Stimulated activated CD8-positive, alpha-beta memory T cell treated with anti-CD3 and anti-CD28 coated beads, Interleukin-4, amount 100 ng/mL, for 48 hours (primary cell): ENCODE measurements around the gene TPM1.

Experiments
- DNase-seq: peaks from one replicate; pipeline ENCODE4 v3.0.0-alpha.2; 2020

The TPM1 gene

DNA sequence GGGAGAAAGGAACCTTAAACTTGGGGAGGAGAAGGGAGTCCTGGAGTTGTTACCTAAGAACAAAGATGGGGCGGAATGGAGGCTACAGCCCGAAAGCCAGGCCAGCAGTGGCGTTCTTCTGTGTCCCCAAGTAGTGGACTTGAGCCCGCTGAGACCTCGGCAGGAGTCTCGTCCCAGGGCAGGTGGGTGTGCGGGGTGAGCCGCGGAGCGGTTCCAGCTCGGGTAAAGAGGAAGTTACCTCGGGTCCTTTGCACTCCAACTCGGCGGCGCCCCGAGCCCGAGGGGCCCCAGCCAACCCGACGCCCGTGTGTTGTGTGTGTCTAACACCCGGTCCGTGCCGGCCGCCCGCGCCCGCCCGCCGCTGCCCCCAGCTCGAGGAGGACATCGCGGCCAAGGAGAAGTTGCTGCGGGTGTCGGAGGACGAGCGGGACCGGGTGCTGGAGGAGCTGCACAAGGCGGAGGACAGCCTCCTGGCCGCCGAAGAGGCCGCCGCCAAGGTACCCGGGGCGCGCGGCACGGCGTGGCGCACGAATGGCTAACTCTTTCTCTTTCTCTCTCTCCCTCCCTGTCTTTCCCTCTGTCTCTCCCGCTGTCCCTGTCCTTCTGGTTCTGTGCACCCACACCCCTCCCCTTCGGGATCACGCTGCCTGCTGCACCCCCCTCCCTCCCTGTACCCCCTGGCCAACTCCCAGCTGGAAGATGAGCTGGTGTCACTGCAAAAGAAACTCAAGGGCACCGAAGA, 959 bp downstream of the TPM1 start:
- DNase-seq, result peak; percentile 28

DNA sequence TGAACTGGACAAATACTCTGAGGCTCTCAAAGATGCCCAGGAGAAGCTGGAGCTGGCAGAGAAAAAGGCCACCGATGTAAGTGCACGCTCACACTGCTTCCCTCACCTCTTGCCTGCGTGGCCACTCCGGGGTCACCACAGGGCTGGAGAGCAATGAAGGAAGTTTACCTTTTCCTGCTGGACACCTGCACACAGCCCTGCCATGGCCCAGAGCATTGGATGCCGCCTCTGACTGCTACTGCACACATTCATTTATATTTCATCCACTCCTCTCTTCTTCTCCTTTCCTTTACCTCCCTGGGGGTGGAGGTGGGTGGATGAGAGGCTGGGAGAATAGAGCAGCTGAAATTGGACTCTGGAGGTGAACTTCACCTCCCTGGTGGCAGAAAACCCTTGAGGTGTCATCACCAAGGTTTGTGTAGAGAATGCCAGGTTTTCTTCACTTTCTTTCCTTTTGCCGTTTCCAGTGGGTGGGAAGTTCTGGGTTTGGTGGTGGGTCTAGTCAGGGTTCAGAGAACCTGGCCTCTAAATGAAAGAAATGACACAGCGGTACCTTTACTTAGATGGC, 1.6 kb downstream of the TPM1 start:
- no peak for DNase-seq

DNA sequence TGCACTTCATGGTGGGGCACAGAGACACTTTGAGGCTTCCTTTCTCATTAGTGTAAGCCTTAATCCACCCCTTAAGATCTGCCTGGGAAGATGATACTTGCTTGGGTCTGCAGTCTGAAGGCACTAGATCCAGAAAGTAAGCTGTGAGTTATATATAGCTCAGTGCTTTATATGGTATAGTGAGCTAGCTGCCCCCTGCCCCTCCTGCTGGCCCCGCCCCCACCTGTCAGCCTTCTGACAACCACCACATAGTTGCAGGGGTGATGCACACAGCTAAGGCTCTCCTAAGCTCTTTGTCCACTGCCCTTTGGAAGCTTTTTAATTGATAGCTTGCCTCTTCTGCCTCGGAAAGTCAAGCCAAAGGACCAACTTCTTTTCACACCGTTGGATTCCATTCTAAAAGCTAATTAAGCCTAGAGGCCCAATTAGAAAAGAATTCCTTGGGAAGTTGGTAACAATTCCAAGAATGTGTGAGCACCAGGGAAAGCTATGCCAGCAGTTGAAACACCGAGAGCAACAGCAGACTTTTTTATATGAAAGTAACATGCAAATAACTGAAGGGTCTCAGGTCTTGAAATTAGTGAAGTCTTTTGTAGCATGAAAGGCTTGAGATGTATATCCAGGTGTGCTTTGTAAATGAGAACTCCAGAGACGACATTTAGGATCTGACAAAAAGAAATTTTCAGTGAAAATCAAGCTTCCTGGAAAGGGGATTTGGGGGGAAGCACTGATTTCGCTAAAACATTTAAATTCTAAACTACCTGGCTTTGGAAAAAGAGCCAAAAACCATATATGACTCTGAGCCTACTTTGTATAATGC, 2.3 kb downstream of the TPM1 start:
- no peak for DNase-seq

GRCh38 chr15:63045465-63045840, 2.9 kb downstream of the TPM1 start:
- DNase-seq, result no peak

- no peak for DNase-seq
Measured at GRCh38 chr15:63045879-63046278, 3.3 kb downstream of the TPM1 start.

- no peak for DNase-seq
Measured at GRCh38 chr15:63046917-63047760, 4.6 kb downstream of the TPM1 start.

DNA sequence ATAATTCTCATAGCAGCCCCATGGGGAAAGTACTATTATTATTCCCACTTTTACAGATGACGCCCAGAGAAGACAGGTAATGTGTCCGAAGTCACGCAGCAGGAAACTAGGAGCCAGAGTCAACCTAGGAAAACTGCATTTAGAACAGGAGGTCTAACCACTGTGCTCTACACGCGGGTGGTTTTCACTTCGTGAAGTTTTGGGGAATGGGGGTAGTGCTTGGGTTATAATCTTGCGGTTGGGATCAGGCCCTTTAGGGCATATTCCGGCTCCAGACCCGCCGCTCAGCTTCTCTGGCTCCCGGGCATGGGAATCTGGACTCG, 5.2 kb downstream of the TPM1 start:
- DNase-seq, result no peak

- DNase-seq, result peak; percentile 91
Measured at GRCh38 chr15:63048115-63048775, 5.7 kb downstream of the TPM1 start.

DNA sequence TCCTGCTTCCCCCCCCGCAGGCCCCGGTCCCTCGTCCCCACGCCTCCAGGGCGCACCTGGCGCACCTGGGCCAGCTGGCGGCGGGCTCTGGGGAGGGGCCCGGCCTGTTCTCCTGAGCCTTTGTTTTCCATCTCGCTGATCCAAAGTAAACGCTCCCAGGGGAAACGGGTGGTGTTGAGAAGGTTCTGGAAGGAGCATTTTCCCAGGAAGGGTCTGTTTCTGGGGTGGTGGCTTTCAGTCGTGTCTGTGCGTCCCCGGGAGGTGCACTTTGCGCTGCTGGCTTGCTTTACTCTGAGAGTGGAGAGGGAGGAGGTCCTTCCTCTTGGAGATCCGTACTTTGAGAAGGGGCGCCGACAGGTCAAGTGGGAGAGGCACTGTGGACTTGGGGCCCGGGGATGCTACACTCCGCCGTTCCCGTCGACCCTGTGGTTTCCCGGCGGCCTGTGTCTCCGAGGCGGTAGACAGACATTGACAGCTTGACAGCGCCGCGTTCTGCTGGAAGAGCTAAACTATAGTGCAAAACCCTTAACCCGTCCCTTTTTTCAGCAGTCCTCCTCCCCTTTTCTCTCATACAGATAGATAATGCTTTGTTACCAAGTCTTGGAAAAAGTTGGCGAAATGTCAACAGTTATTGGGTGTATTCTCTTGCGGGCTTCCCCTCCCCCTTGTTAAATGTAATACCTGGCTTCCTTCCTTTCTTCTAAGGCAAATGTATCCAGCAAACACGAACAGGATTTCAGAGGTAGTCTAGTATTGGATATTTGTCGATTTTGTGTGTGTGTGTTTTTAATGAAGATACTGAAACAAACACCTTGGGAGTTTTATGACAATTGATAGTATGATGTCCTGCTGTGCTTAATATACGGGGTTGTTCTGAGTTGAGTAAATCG, 6.5 kb downstream of the TPM1 start:
- DNase-seq, result peak; percentile 58

DNA sequence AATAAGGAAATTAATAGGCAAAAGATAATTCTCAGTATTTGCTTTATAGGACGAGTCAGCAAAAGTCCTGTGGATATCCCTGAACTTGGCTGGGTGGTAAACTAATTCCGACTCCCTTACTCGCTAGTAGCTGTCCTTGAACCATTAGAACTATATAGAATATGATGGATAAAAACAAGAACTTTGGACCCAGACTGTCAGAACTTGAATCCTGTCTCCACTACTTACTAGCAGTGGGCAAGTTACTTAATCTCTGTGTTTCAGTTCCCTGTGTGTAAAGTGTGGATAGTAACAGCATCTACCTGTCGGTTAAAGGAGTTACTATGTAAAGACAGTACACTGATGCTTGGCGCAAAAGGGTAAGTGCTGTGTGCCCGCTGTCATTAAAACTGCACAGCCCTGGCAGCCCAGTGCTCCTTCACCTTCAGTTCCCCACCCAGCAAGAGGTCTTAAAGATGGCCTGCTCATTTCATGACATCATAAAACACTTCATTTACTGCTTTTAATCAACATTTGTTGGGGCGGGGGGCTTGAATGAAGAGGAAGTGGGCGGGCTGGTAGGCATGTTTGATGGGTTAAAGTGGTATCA, 7.3 kb downstream of the TPM1 start:
- DNase-seq, result no peak

DNA sequence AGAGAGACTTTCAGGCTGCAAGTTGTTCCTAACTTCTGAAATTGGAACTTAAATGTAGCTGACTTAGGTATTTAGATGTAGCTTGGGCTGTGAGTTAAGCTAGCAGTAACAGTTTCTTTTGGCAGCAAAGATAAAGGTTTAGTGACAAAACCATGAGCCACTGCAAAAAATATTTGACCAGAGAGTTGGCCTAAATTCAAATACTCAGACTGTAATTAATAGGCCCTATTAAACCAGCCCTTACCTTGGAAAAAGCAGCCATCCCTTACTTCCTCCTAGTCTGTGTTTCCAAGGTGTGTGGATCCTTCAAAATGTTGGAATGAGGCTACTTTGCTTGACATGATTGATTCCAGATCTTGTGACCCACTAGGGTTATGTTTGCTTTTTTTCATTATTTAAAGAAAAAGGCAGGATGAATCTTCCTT, 8.2 kb downstream of the TPM1 start:
- no peak for DNase-seq

DNA sequence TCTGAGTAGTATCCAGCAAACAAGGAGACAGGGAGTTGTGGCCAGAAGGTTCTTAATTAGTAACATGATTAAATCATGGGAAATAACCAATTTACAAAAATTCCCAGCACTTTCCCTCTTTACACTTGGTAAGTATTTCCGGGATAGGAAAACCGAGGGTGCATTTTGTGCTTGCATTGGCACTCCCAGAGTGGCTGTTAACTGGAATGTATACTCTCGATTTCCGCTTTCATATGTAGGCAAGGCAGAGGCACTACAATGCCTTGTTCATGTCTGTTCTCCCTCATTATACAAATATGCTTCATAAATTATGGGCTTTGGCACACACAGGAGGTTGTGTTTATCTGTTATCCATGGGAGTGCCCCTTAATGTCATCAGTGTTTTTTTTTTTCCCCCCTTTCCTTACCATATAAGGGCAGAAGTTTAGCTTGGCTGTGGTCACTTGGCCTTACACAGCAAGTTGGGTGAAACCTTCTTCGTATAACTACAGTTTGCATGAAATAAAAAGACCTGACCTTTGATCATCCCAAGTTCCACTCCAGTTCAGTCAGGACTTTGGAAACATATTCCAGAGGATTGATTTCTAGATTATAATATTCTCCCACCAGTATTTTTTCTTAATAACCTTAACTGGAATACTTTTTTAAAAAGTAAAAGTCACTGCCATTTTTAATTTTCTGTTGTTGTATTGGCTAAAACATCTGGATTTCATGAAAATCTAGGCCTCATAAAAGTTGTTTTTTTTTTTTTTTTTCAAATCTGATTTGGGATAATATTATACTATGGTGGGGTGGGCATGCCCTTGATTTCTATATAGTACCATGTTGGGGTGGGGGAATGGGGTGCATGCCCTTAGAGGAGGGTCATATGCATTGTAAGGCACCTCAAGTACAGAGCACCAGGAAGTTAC, 8.9 kb downstream of the TPM1 start:
- no peak for DNase-seq

GRCh38 chr15:63052077-63052841, 9.7 kb downstream of the TPM1 start:
- DNase-seq, result no peak

DNA sequence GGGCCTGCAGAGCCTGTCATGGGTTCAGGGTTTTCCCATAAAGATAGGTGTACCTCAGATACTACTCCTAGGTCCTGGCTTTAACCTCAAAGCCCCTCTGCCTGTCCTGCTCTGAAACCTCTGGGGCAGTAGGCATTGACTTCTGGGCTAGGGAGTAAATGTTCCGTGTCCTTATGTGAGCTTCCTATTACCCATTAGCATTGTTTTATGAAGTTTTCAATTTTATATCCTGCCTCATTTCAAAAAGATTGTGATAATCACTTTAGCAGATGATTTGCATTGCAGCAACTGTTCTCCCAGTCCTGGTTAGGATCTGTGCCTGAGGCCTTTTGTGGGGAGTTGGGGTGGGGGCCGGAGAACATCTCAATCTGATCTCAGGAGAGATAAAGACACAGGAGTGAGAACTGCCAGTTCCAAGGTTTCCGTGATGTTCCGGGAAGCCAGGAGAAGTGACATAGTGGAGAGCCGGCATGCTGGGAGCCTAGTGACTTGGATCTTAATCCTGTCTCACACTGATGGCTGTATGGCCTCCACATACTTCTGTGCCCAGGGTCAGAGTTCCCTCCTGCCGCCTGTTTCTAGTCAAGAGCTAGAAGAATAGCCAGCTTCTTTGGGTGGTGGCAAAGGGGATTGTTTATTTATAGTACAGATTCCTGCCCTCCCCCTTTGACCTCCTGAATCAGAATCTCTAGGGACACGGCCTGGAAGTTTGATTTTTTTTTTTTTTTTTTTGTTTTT, 10.6 kb downstream of the TPM1 start:
- no peak for DNase-seq

DNA sequence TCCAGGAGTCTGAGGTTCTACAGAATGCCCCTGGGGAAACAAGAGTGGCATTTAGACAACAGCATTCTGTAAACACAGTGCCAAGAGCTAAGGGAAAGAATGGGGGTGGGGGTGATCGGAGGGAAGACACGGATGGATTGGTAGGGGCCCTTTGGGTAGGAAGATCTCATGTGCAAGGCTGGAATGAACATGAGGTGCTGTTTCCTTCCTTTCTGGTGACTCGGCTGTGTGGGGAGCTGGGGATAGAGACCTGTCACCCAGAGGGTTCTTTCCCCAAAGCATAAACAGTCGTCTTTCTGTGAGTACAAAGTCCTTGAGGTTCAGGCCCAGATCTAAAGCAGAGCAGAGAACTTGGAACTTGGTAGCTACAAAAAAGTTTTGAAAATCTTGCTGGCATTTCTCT, 11.7 kb downstream of the TPM1 start:
- no peak for DNase-seq

DNA sequence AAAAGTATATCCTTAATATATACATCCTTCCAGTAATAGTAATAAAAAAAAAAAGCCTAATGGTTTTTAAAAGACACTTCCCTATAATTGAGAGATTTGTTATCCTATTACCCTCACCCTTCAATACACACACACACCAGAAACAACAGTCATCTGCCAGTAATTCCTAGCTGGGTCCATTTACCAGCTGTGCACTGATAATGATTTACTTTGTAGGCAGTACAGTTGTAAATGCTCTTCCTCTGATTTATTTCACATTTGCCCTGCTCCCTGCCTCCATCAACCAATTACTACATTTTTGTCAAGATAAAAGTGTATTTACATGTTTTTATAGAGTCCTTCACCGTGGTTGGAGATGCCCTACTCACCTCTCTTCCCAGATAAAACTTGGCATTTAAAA, 12.4 kb downstream of the TPM1 start:
- DNase-seq, result no peak

GRCh38 chr15:63056829-63057228, 14.3 kb downstream of the TPM1 start:
- DNase-seq, result no peak
